GM12874 (cell line): ENCODE results near the gene NCEH1.

ENCODE experiments used
- TF ChIP-seq, protein P1 (sequence below): IDR thresholded peaks from 2 replicates; pipeline ENCODE4 v1.5.1; 2011; ENCODE audit warnings: low read depth, mild to moderate bottlenecking, control low read depth, low read length, moderate library complexity; ENCODE audit not compliant: insufficient read depth

The NCEH1 gene

DNA sequence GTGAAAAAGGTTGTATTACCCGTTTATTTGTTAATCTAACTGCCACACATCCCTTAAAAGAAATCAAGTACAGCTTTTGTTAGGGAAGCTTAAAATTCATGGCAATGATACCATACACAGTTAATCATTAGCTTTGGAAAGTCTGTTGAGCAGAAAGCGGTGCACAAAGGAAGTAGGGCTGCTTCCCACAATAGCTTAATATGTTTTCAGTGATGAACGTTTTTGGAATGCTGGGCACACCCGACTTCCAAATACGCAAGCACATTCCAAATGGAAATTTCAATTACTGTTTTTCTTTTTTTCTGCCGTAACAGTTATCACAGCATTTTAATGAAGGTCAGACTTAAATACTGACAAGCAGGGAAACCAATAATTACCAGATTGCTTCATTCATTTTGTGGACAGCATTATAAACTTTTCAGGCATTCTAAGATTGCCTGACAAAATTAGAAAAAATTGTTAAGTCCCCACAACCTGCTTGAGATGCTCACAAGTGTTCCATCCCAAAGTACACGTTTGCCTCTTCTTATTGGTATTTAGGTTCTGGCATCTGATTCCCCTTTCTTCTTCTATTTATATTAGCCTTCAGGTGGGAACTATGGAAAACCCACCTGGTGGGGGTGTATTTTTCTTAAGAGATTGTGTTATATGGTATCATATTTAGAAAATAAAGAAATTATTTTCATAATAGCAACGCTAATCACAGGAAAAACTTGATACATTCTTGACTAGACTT is 38.5 kb upstream of the NCEH1 start:
- TF ChIP-seq, protein P1, sequence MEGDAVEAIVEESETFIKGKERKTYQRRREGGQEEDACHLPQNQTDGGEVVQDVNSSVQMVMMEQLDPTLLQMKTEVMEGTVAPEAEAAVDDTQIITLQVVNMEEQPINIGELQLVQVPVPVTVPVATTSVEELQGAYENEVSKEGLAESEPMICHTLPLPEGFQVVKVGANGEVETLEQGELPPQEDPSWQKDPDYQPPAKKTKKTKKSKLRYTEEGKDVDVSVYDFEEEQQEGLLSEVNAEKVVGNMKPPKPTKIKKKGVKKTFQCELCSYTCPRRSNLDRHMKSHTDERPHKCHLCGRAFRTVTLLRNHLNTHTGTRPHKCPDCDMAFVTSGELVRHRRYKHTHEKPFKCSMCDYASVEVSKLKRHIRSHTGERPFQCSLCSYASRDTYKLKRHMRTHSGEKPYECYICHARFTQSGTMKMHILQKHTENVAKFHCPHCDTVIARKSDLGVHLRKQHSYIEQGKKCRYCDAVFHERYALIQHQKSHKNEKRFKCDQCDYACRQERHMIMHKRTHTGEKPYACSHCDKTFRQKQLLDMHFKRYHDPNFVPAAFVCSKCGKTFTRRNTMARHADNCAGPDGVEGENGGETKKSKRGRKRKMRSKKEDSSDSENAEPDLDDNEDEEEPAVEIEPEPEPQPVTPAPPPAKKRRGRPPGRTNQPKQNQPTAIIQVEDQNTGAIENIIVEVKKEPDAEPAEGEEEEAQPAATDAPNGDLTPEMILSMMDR = no peak

DNA sequence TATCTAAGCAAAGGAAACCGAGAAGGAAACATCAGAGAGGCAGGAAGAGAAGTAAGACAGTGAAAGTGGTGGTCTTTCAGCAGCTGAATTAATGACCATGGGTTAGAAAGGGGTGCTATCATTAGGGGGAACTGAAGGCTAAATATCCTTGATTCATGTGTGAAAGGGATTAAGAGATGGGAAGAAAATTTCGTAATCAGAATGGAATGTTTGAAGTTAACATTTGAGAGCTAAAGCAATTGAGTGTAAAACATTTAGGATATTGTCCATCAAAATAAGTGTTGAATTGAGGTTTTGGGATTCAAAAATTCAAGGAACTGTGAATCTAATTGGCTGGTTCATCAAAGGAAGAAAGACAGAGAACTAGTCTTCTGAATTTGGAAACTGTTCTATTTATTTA is 35.6 kb upstream of the NCEH1 start:
- TF ChIP-seq, protein P1 = no peak

DNA sequence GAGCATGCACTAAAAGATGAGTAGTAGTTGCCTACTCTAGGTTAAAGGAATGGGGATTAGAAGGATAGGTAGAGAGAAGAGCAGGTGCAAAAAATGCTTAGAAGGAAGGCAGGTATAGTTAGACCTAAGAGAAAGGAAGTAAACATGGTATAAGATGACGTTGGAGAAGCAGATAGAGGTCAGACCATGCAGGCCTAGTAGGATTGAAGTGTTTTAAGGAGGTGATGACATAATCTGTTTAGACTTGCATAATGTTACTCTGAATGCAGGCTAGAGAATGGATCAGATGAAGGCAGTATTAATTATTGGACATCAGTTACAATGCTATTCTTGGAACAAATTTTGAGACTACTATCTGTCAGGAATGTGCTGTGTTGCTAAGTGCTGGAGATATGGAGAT is 28.6 kb upstream of the NCEH1 start:
- TF ChIP-seq, protein P1 = no peak

DNA sequence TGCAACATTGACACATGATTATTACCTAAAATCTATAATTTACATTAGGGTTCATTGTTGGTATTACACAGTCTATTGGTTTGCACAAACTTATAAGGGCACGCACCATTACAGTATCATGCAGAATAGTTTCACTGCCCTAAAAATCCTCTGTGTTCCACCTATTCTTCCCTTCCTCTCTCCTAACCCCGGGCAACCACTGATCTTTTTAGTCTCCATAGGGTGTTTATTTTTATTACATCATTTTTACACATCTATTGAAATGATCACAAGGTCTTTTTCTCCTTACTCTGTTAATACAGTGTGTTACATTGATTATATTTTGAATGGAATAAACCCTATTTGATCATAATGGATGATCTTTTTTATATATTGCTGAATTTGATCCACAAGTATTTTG is 24.1 kb upstream of the NCEH1 start:
- TF ChIP-seq, protein P1 = no peak

DNA sequence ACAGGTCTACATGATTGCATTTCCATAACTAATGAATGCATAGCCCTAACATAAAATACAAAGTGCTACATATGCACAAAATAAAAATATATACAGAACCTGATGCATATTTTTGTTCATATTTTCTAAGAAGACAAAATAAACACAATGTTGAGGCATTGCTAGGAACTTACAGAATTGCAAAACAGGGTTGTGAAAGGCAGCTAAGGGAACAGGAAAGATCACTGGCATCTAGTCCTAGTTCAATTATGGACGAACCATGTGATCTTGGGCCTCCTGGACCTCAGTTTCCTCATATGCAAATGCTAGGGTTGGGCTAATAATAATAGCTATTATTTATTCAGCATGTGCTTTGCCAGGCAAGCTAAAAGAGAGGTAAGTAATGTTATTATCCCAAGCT is 15.5 kb upstream of the NCEH1 start:
- TF ChIP-seq, protein P1 = no peak

DNA sequence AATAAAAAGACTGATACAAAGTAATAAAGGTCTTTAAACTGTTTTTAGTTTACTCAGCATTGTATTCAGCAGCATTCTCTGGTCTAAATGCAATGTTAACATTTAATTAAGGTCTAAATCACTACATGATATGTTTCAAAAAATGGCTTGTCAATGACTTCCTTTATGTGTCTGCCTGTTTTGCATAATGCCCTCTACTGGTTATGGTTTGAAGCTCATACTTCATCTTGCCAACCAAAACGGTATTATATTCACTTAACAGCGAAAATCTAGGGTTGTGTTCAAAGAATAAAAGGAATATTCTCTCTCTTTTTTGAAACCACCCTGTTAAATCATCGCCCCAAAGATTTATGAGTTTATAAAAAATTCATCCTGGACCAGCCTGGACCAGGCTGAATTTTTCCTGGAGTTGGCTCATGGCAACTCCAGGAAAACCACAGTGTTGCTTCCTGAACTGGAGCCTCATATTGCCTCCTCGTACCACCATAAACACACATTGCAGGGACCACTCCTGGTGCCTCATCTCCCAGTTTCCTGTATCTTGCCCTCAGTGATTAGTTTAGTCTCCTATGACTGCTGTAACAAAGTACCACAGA is 6.7 kb upstream of the NCEH1 start:
- TF ChIP-seq, protein P1 = no peak; the same call in 1 of the 2 replicates

DNA sequence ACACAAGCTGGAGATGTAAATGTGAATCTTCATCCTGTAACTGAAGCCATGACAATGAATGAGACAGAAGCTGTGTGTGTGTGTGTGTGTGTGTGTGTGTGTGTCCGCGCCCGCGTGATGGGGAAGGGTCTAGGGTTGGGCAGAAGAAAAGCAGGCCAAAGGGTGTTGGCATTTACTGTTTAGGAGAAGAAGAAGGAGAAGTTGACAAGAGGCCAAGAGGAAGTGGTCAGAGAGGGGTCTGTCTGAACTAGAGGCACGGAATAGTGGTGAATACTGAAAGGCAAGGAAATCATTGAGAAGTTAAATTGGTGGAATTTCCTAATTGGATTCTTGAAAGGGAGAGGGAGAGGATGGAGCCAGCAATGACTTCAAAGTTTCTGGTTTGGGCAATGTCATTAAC is 5.6 kb upstream of the NCEH1 start:
- TF ChIP-seq, protein P1 = no peak
